Naive thymus-derived CD8-positive, alpha-beta T cell (primary cell): ENCODE data around the gene AKR7A3. TPM values are rescaled to one million over a fixed set of nuclear protein-coding genes. Genes with fewer than 3 reads are reported as not detected.
"Not testable (repeated sequence)": the region's sequence is repeated elsewhere in the genome, so short reads cannot be mapped to it uniquely, and the experiment has no call there.

Source experiments
- ATAC-seq, 2 donors: fragments of 150-1000 bp; cut with Tn5 transposase in 1 of 2; sonication (Bioruptor Pico), chemical (Tn5 transposase) in 1 of 2; 1 replicate in 1 of 2; 2 replicates in 1 of 2; pipeline ENCODE4 v1.10.0; 2021; ENCODE audit warnings: mild to moderate bottlenecking in 2 of 2, moderate library complexity in 2 of 2
- POLR2A ChIA-PET: fragments of 350-600 bp; sonication (Branson Sonifier 250); formaldehyde crosslinking; loops from one replicate; lab custom pipeline; 2021; ENCODE audit warnings: antibody characterized with exemption; lab: Charles Lee
- DNase-seq, 10 donors: peaks; one replicate each; pipeline versions ENCODE4 v3.0.0 to v3.0.0-alpha.2; 2020 to 2022
- H3K27ac Mint-ChIP-seq, 10 donors: one replicate each; pipeline ENCODE4 v1.8.0; 2020 to 2022; ENCODE audit warnings: mild to moderate bottlenecking in 10 of 10, mixed read lengths in 10 of 10, moderate library complexity in 4 of 10, inconsistent platforms in 1 of 10
- H3K27me3 Mint-ChIP-seq, 5 donors: one replicate each; pipeline ENCODE4 v1.8.0; 2021 to 2022; ENCODE audit warnings: mixed read lengths in 5 of 5
- H3K36me3 Mint-ChIP-seq, 3 donors: one replicate each; pipeline ENCODE4 v1.8.0; 2020 to 2022; ENCODE audit warnings: mixed read lengths in 3 of 3, mild to moderate bottlenecking in 2 of 3, inconsistent platforms in 1 of 3
- H3K4me1 Mint-ChIP-seq, 4 donors: one replicate each; pipeline ENCODE4 v1.8.0; 2021 to 2022; ENCODE audit warnings: mixed read lengths in 4 of 4
- H3K4me3 Mint-ChIP-seq, 10 donors: one replicate each; pipeline ENCODE4 v1.8.0; 2020 to 2022; ENCODE audit warnings: mild to moderate bottlenecking in 10 of 10, mixed read lengths in 10 of 10, moderate library complexity in 6 of 10, inconsistent platforms in 1 of 10
- H3K9me3 Mint-ChIP-seq, 9 donors: one replicate each; pipeline ENCODE4 v1.8.0; 2020 to 2022; ENCODE audit warnings: mixed read lengths in 9 of 9, mild to moderate bottlenecking in 3 of 9, inconsistent platforms in 1 of 9, moderate library complexity in 1 of 9
- polyA plus RNA-seq, 3 donors: library from polyadenylated mRNA; unstranded; fragments of 300-500 nt; fragmentation: Illumina TruSeq; gene quantifications; one replicate each; pipeline ENCODE4 v1.2.3, GENCODE V29; 2021
- total RNA-seq, 8 experiments: library from RNA in 2 of 8; stranded (reverse) in 2 of 8; gene quantifications; one replicate each; pipeline ENCODE4 v1.2.3 and lab custom pipeline; 2021 to 2026

Gene AKR7A3
- total and polyA plus RNA-seq, 5 experiments from 2014 or later = 0.08 to 1.5 (median 0.96) TPM; not detected in 2

DNA sequence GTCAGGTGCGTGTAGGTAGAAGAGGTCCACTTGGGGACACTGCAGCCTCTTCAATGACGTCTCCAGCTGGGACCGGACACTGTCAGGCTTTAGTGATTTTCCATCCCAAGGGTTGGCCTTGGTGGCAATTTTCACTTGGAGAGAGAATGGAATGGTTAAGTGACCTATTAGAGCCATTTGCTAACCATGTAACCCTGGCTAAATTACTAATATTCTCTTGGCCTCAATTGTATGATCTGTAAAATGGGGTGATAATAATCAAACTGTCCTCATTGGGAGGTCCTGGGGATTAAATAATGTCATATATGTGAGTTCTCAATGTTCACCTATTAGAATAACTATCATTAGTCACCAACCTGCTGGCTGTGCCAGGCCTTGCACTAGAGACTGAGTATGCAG lies 19.9 kb upstream of the AKR7A3 start:
- Mint-ChIP-seq H3K27me3 (no peaks in the 10 kb centered on the region), H3K4me3 (peak overlapping the region in 3 of 10 donors; percentile 36 to 71 (median 59)), H3K36me3 (peaks cover 0 to 42% (median 22%) of the 10 kb centered on the region in 3 donors), H3K4me1 (peaks cover 20 to 39% (median 27%) of the 10 kb centered on the region in 4 donors), H3K27ac (peak overlapping the region in 1 of 10 donors; percentile 67), H3K9me3 (no peaks in the 10 kb centered on the region)
- DNase-seq (no peak), ATAC-seq (no peak)
- POLR2A ChIA-PET = no interaction called here

DNA sequence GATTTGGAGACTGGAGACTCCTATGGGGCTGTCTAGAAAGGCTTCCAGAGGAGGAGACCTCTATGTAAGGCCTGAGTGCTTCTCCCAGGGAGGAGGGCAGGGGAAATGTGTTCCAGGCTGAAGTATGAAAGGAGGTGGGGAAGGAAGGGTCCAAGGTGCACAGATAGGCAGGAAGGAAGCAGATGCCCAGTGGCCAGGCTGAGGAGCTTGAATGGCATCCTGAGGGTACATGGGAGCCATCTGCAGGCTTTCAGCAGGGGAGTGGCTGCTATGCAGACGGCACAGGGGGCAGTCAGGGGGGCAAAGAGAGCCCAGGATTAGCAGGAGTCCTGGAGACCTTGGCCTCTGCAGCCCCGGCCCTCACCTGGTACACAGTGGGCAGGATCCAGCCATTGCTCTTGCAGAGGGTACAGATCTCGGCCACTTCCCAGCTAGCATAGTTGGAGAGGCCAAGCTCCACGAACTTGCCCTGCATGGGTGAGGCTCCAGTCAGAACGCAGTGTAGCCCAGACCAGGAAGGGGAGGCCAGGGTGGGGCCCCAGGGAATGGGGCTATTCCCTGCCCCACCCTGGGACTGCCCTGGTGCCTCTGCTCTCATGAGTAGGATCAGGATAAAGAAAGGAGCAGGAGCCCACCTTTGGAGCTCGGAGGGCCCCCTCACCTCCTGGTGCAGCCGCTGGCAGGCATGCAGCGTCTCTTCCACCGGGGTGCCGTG lies 19.4 kb upstream of the AKR7A3 start:
- Mint-ChIP-seq H3K4me1 (peaks cover 15 to 33% (median 21%) of the 10 kb centered on the region in 4 donors), H3K36me3 (peaks cover 0 to 48% (median 25%) of the 10 kb centered on the region in 3 donors), H3K27ac (peak overlapping the region in 1 of 10 donors; percentile 27), H3K4me3 (peak overlapping the region in 1 of 10 donors; percentile 2), H3K27me3 (no peaks in the 10 kb centered on the region), H3K9me3 (no peaks in the 10 kb centered on the region)
- POLR2A ChIA-PET = no interaction called here
- ATAC-seq (no peak), DNase-seq (no peak)

DNA sequence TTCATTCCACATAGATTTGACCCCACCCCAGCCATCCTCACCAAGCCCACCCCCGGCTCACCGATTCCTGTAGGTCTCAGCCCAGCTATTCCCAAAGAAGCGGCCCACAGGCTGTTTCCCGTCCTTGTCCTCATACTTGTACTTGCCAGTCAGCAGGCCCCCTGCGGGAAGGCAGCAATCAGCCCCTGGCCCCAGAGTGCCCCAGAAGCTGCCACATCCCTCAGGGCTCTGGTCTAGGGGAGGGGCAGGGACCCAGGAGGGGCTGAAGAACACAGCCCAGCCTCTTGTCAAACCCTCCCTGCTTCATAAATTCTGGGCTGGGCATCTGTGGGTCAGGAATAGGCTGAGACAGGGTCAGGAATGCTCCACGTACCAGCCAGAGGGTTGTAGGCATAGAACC lies 18.4 kb upstream of the AKR7A3 start:
- POLR2A ChIA-PET = interaction anchor here (0.6 kb wide), 1 partner anchor 601 kb away, joined by 5 read pairs; no protein-coding TSS in a partner anchor
- Mint-ChIP-seq H3K9me3 (no peaks in the 10 kb centered on the region), H3K36me3 (peaks cover 0 to 55% (median 29%) of the 10 kb centered on the region in 3 donors), H3K4me3 (no peak overlapping the region), H3K4me1 (peaks cover 12 to 29% (median 17%) of the 10 kb centered on the region in 4 donors), H3K27ac (no peak overlapping the region), H3K27me3 (no peaks in the 10 kb centered on the region)
- DNase-seq (no peak), ATAC-seq (no peak)

DNA sequence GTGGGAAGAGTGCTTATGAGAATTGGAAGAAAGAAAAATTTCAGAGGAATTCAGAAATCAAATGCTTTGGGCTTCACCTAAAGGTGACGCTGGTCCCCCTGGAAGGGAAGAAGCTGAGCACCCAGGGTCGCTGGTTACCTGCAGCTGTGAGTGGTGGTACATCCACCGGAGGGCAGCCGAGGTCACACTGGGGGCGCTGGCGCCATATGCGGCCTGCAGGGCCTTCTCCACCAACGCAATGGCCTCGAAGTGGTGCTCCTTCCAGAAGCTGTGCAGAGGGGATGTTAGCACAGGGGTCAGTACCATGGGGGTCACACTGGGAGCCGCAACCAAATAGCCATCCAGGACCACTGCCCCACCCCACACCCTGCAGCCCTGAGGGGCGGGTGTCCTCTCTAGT lies 17.3 kb upstream of the AKR7A3 start:
- Mint-ChIP-seq H3K27me3 (no peaks in the 10 kb centered on the region), H3K9me3 (no peaks in the 10 kb centered on the region), H3K4me3 (no peak overlapping the region), H3K36me3 (peaks cover 0 to 56% (median 29%) of the 10 kb centered on the region in 3 donors), H3K4me1 (peaks cover 7 to 22% (median 12%) of the 10 kb centered on the region in 4 donors), H3K27ac (no peak overlapping the region)
- POLR2A ChIA-PET = interaction anchor here (0.6 kb wide), 1 partner anchor 85 kb away, joined by 3 read pairs; no protein-coding TSS in a partner anchor
- no peak for DNase-seq
- no peak for ATAC-seq

DNA sequence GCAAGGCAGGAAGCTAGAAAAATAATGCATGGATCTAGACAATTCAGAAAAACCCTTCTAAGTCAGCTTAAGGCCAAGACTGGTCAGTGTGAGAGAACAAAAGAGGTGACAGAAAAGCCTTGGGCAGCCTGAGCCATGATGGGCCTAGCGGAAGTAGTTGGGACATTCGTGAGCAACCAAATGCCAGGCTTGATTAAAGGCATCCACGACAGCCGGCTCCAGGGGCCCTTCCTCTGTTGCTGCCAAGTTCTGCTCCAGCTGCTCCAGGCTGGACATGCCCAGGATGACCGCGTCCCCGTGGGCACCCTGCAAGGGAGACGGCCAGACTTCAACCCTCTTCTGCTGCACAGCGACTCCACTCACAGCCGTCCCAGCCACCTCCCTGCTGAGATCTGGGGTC lies 15.5 kb upstream of the AKR7A3 start:
- H3K27ac Mint-ChIP-seq, H3K4me1 Mint-ChIP-seq, DNase-seq, POLR2A ChIA-PET, ATAC-seq, H3K9me3 Mint-ChIP-seq, H3K4me3 Mint-ChIP-seq, H3K27me3 Mint-ChIP-seq: not testable (repeated sequence)
- H3K36me3 Mint-ChIP-seq = peaks cover 0 to 56% (median 29%) of the 10 kb centered on the region in 3 donors

DNA sequence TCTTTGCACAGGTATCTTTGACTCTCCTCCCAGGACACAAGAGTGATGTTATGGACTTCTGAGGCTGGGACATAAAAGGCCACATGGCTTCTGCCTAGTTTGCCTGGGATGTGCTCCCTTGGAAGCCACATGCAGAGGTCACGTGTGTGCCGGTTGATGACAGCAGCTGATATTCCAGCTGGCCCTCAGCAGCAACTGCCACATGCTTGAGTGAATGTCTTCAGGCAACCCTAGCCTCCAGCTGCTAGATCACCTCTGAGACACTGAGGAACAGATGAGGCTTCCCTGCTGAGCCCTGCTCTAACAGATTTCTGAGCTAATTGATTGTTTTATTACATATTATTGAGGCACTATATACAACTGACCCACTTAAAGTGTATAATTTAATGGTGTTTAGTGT lies 11.6 kb upstream of the AKR7A3 start:
- Mint-ChIP-seq H3K27ac (no peak overlapping the region), H3K4me1 (no peaks in the 10 kb centered on the region), H3K4me3 (no peak overlapping the region), H3K36me3 (peaks cover 7 to 38% (median 28%) of the 10 kb centered on the region in 3 donors), H3K27me3 (no peaks in the 10 kb centered on the region), H3K9me3 (peaks cover 0 to 12% (median 6%) of the 10 kb centered on the region in 9 donors)
- POLR2A ChIA-PET = no interaction called here
- no peak for DNase-seq
- no peak for ATAC-seq

DNA sequence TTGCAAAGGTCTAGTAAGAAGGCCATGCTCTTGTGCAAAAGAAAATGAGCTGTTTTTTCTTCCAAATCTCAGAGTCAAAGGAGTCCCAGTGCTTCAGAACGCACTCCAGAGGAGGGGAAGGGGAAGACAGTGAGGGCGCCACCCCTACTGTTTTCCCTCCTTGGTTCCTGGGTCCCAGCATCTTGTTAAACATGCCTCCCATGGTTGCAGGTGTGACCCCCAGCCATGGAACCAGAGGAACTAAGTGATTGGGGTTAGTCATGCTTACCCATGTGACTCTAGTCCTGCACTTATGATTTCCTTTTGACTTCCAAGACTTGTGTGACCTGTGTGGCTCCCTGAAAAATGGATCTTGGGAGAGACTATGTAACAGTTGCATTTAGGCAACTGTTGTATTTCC lies 6.1 kb upstream of the AKR7A3 start:
- POLR2A ChIA-PET = no interaction called here
- Mint-ChIP-seq H3K27ac (no peak overlapping the region), H3K36me3 (peaks cover 9 to 39% (median 23%) of the 10 kb centered on the region in 3 donors), H3K4me1 (no peaks in the 10 kb centered on the region), H3K27me3 (peaks cover under 1 to 5% (median 2%) of the 10 kb centered on the region in 5 donors), H3K9me3 (peaks cover 6 to 46% (median 29%) of the 10 kb centered on the region in 9 donors), H3K4me3 (no peak overlapping the region)
- DNase-seq = no peak
- ATAC-seq = no peak

DNA sequence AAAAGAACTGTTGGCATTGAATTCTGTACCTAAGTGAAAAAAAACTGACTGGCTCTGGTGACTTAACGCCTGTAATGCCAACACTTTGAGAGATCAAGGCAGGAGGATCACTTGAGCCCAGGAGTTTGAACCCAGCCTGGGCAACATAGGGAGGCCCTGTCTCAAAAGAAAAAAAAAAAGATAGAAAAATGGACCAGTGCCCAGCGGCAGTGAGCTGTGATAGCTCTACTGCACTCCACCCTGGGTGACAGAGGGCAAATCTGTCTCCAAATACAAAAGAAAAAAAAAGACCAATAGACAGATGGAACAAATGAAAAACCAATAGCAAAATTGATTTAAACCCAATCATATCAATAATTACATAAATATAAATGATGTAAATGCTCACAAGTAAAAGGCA lies 674 bp upstream of the AKR7A3 start:
- Mint-ChIP-seq H3K36me3 (peaks cover 4 to 22% (median 9%) of the 10 kb centered on the region in 3 donors), H3K4me1 (peaks cover 5 to 12% (median 7%) of the 10 kb centered on the region in 4 donors), H3K4me3 (peak overlapping the region; percentile 55 to 69 (median 66)), H3K27ac (peak overlapping the region in 1 of 10 donors; percentile 17), H3K27me3 (peaks cover 2 to 22% (median 9%) of the 10 kb centered on the region in 5 donors), H3K9me3 (peaks cover 0 to 25% (median 9%) of the 10 kb centered on the region in 9 donors)
- POLR2A ChIA-PET = interaction anchor here (1.4 kb wide), 1 partner anchor 38 kb away, joined by 3 read pairs; the partner anchor contains the start of gene EMC1
- DNase-seq (no peak), ATAC-seq (no peak)

DNA sequence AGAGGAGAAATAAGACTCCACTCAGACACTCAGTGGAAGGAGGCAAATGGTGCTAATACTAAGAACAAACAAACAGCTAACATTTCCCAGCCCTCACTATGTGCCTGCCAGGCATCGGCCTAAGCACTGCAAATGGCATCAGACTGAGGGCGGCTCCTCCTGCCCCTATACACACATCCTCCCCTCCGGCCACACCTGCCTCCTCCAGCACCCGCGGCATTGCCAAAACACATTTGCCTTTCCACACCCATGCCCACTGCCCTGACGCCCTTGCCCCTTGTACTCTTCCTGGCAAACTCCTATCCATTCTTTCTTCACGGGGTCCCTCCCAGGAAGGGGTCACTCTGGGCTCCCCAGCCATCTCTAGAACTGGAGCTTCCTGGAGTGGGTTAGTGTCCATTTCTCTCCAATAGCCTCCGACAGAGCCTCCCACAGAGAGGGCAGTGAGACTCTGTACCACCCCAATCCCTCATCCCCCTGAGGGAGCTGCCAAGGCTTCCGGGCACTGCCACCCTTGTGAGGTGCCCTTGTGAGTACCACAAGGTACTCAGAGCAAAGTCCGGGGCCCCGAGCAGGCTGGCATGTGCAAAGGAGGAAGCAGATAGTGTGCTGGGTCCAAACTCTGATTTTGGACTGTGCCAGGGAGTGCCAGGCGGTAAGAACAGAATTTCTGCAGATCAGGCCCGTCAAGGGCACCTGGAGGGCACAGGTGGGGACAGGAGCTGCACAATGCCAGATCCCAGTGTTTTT lies 959 bp downstream of the AKR7A3 start:
- peaks cover 2 to 7% (median 6%) of the 10 kb centered on the region in 3 donors for H3K36me3 Mint-ChIP-seq
- POLR2A ChIA-PET = interaction anchor here (0.7 kb wide), 3 partner anchors 27 to 127 kb away, joined by 3 to 4 read pairs (median 4); no protein-coding TSS in a partner anchor

DNA sequence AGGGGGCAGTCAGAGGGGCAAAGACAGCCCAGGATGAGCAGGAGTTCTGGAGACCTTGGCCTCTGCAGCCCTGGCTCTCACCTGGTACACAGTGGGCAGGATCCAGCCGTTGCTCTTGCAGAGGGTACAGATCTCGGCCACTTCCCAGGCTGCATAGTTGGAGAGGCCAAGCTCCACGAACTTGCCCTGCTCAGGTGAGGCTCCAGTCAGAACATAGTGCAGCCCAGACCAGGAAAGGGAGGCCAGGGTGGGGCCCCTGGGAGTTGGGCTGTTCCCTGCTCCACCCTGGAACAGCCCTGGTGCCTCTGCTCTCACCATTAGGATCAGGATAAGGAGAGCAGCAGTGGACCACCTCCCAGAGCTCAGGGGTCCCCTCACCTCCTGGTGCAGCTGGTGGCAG lies 2.8 kb downstream of the AKR7A3 start:
- H3K4me3 Mint-ChIP-seq, H3K36me3 Mint-ChIP-seq, H3K9me3 Mint-ChIP-seq, H3K27ac Mint-ChIP-seq, ATAC-seq, DNase-seq, POLR2A ChIA-PET: not testable (repeated sequence)
- peaks cover 2 to 22% (median 9%) of the 10 kb centered on the region in 5 donors for H3K27me3 Mint-ChIP-seq
- H3K4me1 Mint-ChIP-seq = peaks cover 5 to 12% (median 7%) of the 10 kb centered on the region in 4 donors

More for the DNA sequence above, 959 bp downstream of the AKR7A3 start:
- no peak for ATAC-seq
- H3K9me3 Mint-ChIP-seq = peaks cover 0 to 10% (median 5%) of the 10 kb centered on the region in 9 donors
- peak overlapping the region; percentile 64 to 88 (median 72) for H3K4me3 Mint-ChIP-seq
- peaks cover 2 to 22% (median 9%) of the 10 kb centered on the region in 5 donors for H3K27me3 Mint-ChIP-seq
- peaks cover 5 to 12% (median 7%) of the 10 kb centered on the region in 4 donors for H3K4me1 Mint-ChIP-seq
- H3K27ac Mint-ChIP-seq = peak overlapping the region in 3 of 10 donors; percentile 38 to 80 (median 40)
- no peak for DNase-seq

DNA sequence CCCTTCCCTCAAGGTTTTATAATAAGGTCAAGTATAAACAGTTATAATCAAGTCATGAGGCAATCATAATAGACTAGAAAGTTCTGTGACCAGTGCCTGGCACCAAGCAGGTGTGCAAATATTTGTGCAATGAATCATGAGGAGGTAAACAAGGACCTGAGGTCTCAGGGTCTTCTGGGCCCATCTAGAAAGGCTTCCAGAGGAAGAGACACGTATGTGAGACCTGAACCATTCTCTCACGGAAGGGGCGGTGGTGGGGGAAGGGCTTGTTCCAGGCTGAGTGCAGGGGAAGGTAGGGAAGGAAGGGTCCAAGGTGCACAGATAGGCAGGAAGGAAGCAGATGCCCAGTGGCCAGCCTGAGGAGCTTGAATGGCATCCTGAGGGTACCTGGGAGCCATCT lies 3.2 kb downstream of the AKR7A3 start:
- H3K9me3 Mint-ChIP-seq, DNase-seq, POLR2A ChIA-PET, H3K27ac Mint-ChIP-seq, H3K36me3 Mint-ChIP-seq, ATAC-seq, H3K4me3 Mint-ChIP-seq: not testable (repeated sequence)
- peaks cover 5 to 12% (median 7%) of the 10 kb centered on the region in 4 donors for H3K4me1 Mint-ChIP-seq
- H3K27me3 Mint-ChIP-seq = peaks cover 2 to 22% (median 9%) of the 10 kb centered on the region in 5 donors

DNA sequence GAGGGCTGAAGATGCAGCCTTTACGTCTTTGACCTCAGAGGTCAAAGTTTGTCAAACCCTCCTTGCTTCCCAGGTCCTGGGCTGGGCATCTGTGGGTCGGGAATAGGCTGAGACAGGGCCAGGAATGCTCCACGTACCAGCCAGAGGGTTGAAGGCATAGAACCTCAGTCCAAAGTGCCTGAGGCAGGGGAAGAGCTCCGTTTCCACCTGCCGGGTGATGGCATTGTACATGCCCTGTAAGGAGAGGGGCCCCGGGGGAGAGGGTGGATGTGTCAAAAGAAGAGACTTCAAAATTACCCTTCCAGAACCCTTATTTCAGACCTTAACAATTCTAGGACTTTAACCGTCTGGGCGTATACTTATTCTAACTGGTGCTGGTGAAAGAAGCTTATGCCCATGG lies 3.7 kb downstream of the AKR7A3 start:
- H3K27ac Mint-ChIP-seq = no peak overlapping the region
- POLR2A ChIA-PET = no interaction called here
- no peak for DNase-seq
- peaks cover 2 to 19% (median 8%) of the 10 kb centered on the region in 5 donors for H3K27me3 Mint-ChIP-seq
- peaks cover 5 to 12% (median 7%) of the 10 kb centered on the region in 4 donors for H3K4me1 Mint-ChIP-seq
- peaks cover 0 to 3% (median 0%) of the 10 kb centered on the region in 9 donors for H3K9me3 Mint-ChIP-seq
- ATAC-seq = no peak
- no peak overlapping the region for H3K4me3 Mint-ChIP-seq
- peaks cover 0 to 2% (median 1%) of the 10 kb centered on the region in 3 donors for H3K36me3 Mint-ChIP-seq
